Measurements from ENCODE around the gene ILF2. TPM values are rescaled to one million over a fixed set of nuclear protein-coding genes. Genes with fewer than 3 reads are reported as not detected.
A peak's percentile ranks its signal among the peaks of the same experiment; 100 is the strongest.
"Not testable (repeated sequence)": the region's sequence is repeated elsewhere in the genome, so short reads cannot be mapped to it uniquely, and the experiment has no call there.

ILF2 gene
- 221 TPM for total RNA-seq (ENCODE audit: unreplicated experiment)
- long read RNA-seq, transcript ILF2-201 (14 exons, 1,659 nt), result major isoform, 332 of 381 reads
- long read RNA-seq, partial matches to known transcripts, result 23 of 381 reads
- long read RNA-seq, other reads (novel, unspliced or antisense), result 26 of 381 reads

DNA sequence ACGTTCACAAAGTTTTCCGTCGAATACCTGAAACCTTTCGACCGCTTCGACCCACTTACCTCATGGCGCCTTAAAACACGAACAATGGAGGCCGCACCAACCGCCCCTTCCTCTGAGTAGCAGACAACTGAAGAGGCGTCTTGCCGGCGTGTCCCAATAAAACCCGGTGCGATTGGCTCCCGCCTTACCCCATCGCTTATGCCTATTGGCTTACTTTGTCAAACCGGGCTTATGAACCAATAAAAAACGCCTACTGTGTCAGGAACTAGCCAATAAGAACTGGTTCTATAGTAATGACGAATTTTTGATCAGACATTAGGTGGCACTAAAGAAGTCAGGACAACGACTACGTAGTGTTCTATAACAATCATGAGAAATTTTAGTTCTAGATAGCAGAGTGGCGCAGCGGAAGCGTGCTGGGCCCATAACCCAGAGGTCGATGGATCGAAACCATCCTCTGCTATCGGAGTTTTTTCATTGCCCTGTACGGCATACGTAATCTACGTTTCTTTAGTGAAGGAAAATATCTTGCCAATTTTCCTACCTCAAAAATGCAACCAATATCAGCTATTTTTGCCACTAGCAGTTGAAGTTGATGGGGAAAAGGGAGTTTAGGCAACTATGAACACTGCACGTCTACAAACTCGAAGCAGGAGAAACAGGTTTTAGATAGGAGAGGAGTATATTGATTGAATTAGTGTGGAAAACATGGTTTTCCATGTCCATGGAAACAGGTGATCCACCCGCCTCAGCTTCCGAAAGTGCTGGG is at the start of gene ILF2:
TSS of gene ILF2 (minus strand) at position 135 of the 769 bp plus-strand sequence. CDS start at position 64, 71 bp downstream.
- H3K4me1 Mint-ChIP-seq (ENCODE audit: low read depth, unreplicated experiment), result peaks cover 4% of the 10 kb centered on the region
- peaks cover 2% of the 10 kb centered on the region for H3K27me3 Mint-ChIP-seq (ENCODE audit: unreplicated experiment)
- no peak within 1 kb of the TSS for H3K4me3 Mint-ChIP-seq (ENCODE audit: unreplicated experiment)
- TF ChIP-seq, protein P1, sequence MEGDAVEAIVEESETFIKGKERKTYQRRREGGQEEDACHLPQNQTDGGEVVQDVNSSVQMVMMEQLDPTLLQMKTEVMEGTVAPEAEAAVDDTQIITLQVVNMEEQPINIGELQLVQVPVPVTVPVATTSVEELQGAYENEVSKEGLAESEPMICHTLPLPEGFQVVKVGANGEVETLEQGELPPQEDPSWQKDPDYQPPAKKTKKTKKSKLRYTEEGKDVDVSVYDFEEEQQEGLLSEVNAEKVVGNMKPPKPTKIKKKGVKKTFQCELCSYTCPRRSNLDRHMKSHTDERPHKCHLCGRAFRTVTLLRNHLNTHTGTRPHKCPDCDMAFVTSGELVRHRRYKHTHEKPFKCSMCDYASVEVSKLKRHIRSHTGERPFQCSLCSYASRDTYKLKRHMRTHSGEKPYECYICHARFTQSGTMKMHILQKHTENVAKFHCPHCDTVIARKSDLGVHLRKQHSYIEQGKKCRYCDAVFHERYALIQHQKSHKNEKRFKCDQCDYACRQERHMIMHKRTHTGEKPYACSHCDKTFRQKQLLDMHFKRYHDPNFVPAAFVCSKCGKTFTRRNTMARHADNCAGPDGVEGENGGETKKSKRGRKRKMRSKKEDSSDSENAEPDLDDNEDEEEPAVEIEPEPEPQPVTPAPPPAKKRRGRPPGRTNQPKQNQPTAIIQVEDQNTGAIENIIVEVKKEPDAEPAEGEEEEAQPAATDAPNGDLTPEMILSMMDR (IDR thresholded peaks at IDR 0.05; ENCODE audit: partially characterized antibody, unreplicated experiment), result no peak
- peaks cover 8% of the 10 kb centered on the region for H3K9me3 Mint-ChIP-seq (ENCODE audit: unreplicated experiment)
- H3K36me3 Mint-ChIP-seq (ENCODE audit: unreplicated experiment), result no peaks in the 10 kb centered on the region
- H3K27ac Mint-ChIP-seq (ENCODE audit: unreplicated experiment), result no peak within 1 kb of the TSS
- DNase-seq, result peak; percentile 96

DNA sequence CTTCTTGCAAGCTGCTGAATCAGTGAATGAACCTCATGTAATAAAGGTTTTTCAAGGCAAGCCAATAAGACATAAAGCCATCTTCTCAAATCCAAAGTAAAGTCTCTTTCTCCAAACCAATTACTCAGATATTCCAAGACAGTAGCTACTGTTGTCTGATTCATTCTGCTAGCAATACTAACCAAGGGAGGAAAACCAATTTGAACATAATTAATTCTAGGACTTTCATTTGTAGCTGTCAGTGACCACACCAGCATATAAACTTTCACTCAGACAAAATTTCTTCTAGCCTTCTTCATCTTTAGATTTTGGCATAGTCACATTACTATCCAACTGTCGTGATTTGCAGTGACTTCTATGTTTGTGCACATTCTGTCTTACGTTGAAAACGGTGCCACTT is 46.5 kb upstream of the ILF2 start:
- Mint-ChIP-seq H3K27ac (ENCODE audit: unreplicated experiment) (no peak overlapping the region), H3K9me3 (ENCODE audit: unreplicated experiment) (no peaks in the 10 kb centered on the region), H3K27me3 (ENCODE audit: unreplicated experiment) (no peaks in the 10 kb centered on the region), H3K36me3 (ENCODE audit: unreplicated experiment) (no peaks in the 10 kb centered on the region), H3K4me1 (ENCODE audit: low read depth, unreplicated experiment) (no peaks in the 10 kb centered on the region), H3K4me3 (ENCODE audit: unreplicated experiment) (no peak overlapping the region)
- no peak for DNase-seq
- TF ChIP-seq, protein P1 (IDR thresholded peaks at IDR 0.05; ENCODE audit: partially characterized antibody, unreplicated experiment), result no peak

DNA sequence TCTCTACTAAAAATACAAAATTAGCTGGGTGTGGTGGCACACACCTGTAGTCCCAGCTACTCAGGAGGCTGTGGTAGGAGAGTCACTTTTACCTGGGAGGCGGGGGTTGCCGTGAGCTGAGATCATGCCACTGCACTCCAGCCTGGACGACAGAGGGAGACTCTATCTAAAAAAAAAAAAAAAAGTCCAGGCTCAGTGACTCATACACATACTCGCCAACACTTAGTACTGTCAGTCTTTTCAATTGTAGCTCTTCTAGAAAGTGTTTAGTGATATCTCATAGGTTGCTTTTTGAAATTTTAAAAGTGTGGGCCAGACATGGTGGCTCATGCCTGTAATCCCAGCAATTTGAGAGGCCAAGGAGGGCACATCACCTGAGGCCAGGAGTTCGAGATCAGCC is 45.4 kb upstream of the ILF2 start:
- H3K4me1 Mint-ChIP-seq (ENCODE audit: low read depth, unreplicated experiment); H3K4me3 Mint-ChIP-seq (ENCODE audit: unreplicated experiment); DNase-seq; H3K36me3 Mint-ChIP-seq (ENCODE audit: unreplicated experiment); H3K27ac Mint-ChIP-seq (ENCODE audit: unreplicated experiment); H3K27me3 Mint-ChIP-seq (ENCODE audit: unreplicated experiment); H3K9me3 Mint-ChIP-seq (ENCODE audit: unreplicated experiment): not testable (repeated sequence)

DNA sequence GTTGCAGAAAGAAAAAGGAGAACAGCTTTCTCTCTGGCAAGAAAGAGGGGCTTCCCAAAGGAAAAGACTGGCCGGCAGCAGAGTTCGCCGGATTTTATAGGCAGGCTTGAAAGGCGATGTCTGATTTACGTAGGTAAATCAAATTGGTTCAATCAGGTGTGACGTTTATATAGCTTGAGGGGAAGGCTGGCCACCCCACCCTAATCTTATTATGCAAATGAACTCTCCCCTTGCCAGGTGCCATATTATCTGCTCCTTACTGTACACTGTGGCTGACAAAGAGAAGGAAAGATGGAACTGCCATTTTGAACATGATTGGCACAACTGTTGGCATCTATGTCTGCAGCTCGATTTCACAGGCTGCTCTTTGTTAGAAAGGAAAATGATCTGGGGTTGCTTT is 40.2 kb upstream of the ILF2 start:
- no peak overlapping the region for H3K27ac Mint-ChIP-seq (ENCODE audit: unreplicated experiment)
- no peaks in the 10 kb centered on the region for H3K27me3 Mint-ChIP-seq (ENCODE audit: unreplicated experiment)
- no peak overlapping the region for H3K4me3 Mint-ChIP-seq (ENCODE audit: unreplicated experiment)
- no peaks in the 10 kb centered on the region for H3K4me1 Mint-ChIP-seq (ENCODE audit: low read depth, unreplicated experiment)
- H3K36me3 Mint-ChIP-seq (ENCODE audit: unreplicated experiment), result no peaks in the 10 kb centered on the region
- no peak for DNase-seq
- no peaks in the 10 kb centered on the region for H3K9me3 Mint-ChIP-seq (ENCODE audit: unreplicated experiment)
- TF ChIP-seq, protein P1 (IDR thresholded peaks at IDR 0.05; ENCODE audit: partially characterized antibody, unreplicated experiment), result no peak

DNA sequence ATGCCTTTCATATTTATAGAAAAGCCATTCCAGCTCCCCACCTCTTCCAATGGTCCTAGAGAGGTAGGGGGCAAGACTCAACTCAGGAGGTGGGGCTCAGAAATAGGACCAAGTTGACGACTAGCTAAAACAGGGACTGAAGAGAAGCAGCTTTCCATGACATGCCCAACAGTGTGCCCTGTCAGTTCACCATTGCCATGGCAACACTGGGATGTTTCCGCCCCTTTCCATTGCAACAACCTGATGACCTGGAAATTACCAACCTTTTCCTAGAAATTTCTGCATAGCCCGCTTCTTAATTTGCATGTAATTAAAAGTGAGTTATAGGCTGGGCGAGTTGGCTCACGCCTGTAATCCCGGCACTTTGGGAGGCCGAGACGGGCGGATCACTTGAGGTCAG is 34.7 kb upstream of the ILF2 start:
- no peaks in the 10 kb centered on the region for H3K36me3 Mint-ChIP-seq (ENCODE audit: unreplicated experiment)
- no peaks in the 10 kb centered on the region for H3K4me1 Mint-ChIP-seq (ENCODE audit: low read depth, unreplicated experiment)
- TF ChIP-seq, protein P1 (IDR thresholded peaks at IDR 0.05; ENCODE audit: partially characterized antibody, unreplicated experiment), result no peak
- H3K27me3 Mint-ChIP-seq (ENCODE audit: unreplicated experiment), result no peaks in the 10 kb centered on the region
- H3K27ac Mint-ChIP-seq (ENCODE audit: unreplicated experiment), result no peak overlapping the region
- H3K9me3 Mint-ChIP-seq (ENCODE audit: unreplicated experiment), result no peaks in the 10 kb centered on the region
- H3K4me3 Mint-ChIP-seq (ENCODE audit: unreplicated experiment), result no peak overlapping the region
- no peak for DNase-seq
